H1 (cell line): Measurements from ENCODE around the gene BSN. TPM values are rescaled to one million over a fixed set of nuclear protein-coding genes. Genes with fewer than 3 reads are reported as not detected.

ENCODE experiments used
- CTCF ChIA-PET: fragments of 300-600 bp; sonication (Branson Sonifier 250); formaldehyde crosslinking; loops from one replicate; lab custom pipeline; 2021; ENCODE audit not compliant: partially characterized antibody; lab: Charles Lee
- POLR2A ChIA-PET: fragments of 300-600 bp; sonication (Branson Sonifier 250); formaldehyde crosslinking; loops from one replicate; lab custom pipeline; 2021; ENCODE audit warnings: inconsistent platforms; ENCODE audit not compliant: partially characterized antibody; lab: Charles Lee
- DNase-seq, 2 experiments: peaks; one replicate each; pipeline versions ENCODE4 v3.0.0 to v3.0.0-alpha.2; 2010 to 2022; ENCODE audit warnings: low spot score in 2 of 2, low read depth in 1 of 2, mixed read lengths in 1 of 2
- FAIRE-seq: peaks from 2 replicates; lab custom pipeline; 2011; peaks lifted over from hg19 to GRCh38; lab: Jason Lieb, UNC
- H2AFZ ChIP-seq: 2 replicates; pipeline ENCODE4 v1.8.1; 2012; ENCODE audit warnings: low read length, inconsistent platforms
- H2AK5ac ChIP-seq: 2 replicates; pipeline ENCODE4 v1.6.1; 2013; ENCODE audit warnings: low read depth, low read length
- H2BK120ac ChIP-seq: replicated peaks from 2 replicates; pipeline ENCODE3; 2013; ENCODE audit warnings: low read depth, low read length, inconsistent platforms
- H2BK12ac ChIP-seq: 2 replicates; pipeline ENCODE4 v1.6.1; 2013; ENCODE audit warnings: low read depth, low read length
- H2BK15ac ChIP-seq: 2 replicates; pipeline ENCODE4 v1.6.1; 2013; ENCODE audit warnings: low read length
- H2BK20ac ChIP-seq: 2 replicates; pipeline ENCODE4 v1.6.1; 2013; ENCODE audit warnings: low read length
- H2BK5ac ChIP-seq: 2 replicates; pipeline ENCODE4 v1.6.1; 2013; ENCODE audit warnings: low read depth, low read length
- H3K14ac ChIP-seq: 2 replicates; pipeline ENCODE4 v1.6.1; 2013; ENCODE audit warnings: inconsistent platforms; ENCODE audit not compliant: insufficient read length
- H3K18ac ChIP-seq: 2 replicates; pipeline ENCODE4 v1.6.1; 2013; ENCODE audit warnings: low read length; ENCODE audit errors: extremely low read depth
- H3K23ac ChIP-seq: 2 replicates; pipeline ENCODE4 v1.6.1; 2013; ENCODE audit warnings: inconsistent platforms; ENCODE audit not compliant: insufficient read length
- H3K23me2 ChIP-seq: 2 replicates; pipeline ENCODE4 v1.6.1; 2013; ENCODE audit warnings: low read depth, low read length
- H3K27ac ChIP-seq: 2 replicates; pipeline ENCODE4 v1.6.1; 2011; ENCODE audit warnings: low read depth, low read length, inconsistent platforms
- H3K27me3 ChIP-seq, 4 experiments: replicated peaks in 1 of 4; 1 replicate in 1 of 4; 2 replicates in 3 of 4; pipeline versions ENCODE4 v1.6.1 to v1.8.1; 2011 to 2013; ENCODE audit warnings: low read length in 3 of 4, mild to moderate bottlenecking in 3 of 4, inconsistent platforms in 2 of 4, mixed read lengths in 2 of 4, moderate library complexity in 1 of 4; ENCODE audit not compliant: control insufficient read depth in 3 of 4, insufficient read depth in 3 of 4; ENCODE audit errors: extremely low read depth in 1 of 4
- H3K36me3 ChIP-seq, 4 experiments: 2 replicates each; pipeline versions ENCODE4 v1.6.1 to v1.8.1; 2011 to 2013; ENCODE audit warnings: mild to moderate bottlenecking in 4 of 4, low read length in 3 of 4, moderate library complexity in 2 of 4, control low read depth in 1 of 4, inconsistent platforms in 1 of 4; ENCODE audit not compliant: insufficient read depth in 4 of 4, control insufficient read depth in 2 of 4
- H3K4ac ChIP-seq: replicated peaks from 2 replicates; pipeline ENCODE3; 2013; ENCODE audit warnings: low read length, low read depth, mixed read lengths, inconsistent platforms; ENCODE audit not compliant: insufficient read length
- H3K4me1 ChIP-seq, 4 experiments: replicated peaks in 1 of 4; 1 replicate in 1 of 4; 2 replicates in 3 of 4; pipeline versions ENCODE4 v1.6.1 to v1.8.1; 2011 to 2013; ENCODE audit warnings: low read length in 3 of 4, inconsistent platforms in 2 of 4, mixed read lengths in 1 of 4; ENCODE audit not compliant: insufficient read depth in 4 of 4, control insufficient read depth in 3 of 4
- H3K4me2 ChIP-seq, 2 experiments: 2 replicates each; pipeline versions ENCODE4 v1.6.1 to v1.8.1; 2011 to 2013; ENCODE audit warnings: low read depth in 2 of 2, low read length in 2 of 2, control low read depth in 1 of 2, inconsistent platforms in 1 of 2, mild to moderate bottlenecking in 1 of 2; ENCODE audit not compliant: insufficient read depth in 1 of 2
- H3K4me3 ChIP-seq, 4 experiments: fragments of 200-600, 300-600 bp in 1 of 4; sonication (generic), shearing (Covaris generic), sonication (Bioruptor Twin) in 1 of 4; 2 replicates each; pipeline versions ENCODE4 v1.5.1 to v1.8.1; 2011 to 2016; ENCODE audit warnings: low read length in 4 of 4, low read depth in 3 of 4, control low read depth in 2 of 4, inconsistent platforms in 2 of 4, mild to moderate bottlenecking in 2 of 4, mixed read lengths in 1 of 4, moderate library complexity in 1 of 4; ENCODE audit not compliant: insufficient read depth in 2 of 4; ENCODE audit errors: extremely low read depth in 1 of 4
- H3K56ac ChIP-seq: replicated peaks from 2 replicates; pipeline ENCODE3; 2013; ENCODE audit warnings: low read depth, mild to moderate bottlenecking, mixed read lengths, low read length, inconsistent platforms; ENCODE audit not compliant: insufficient read length
- H3K79me1 ChIP-seq: 2 replicates; pipeline ENCODE4 v1.6.1; 2013; ENCODE audit warnings: low read depth, low read length, control low read depth
- H3K79me2 ChIP-seq, 2 experiments: 2 replicates each; pipeline versions ENCODE4 v1.6.1 to v1.8.1; 2012 to 2013; ENCODE audit warnings: low read length in 2 of 2, mild to moderate bottlenecking in 2 of 2, inconsistent platforms in 1 of 2; ENCODE audit not compliant: insufficient read depth in 2 of 2, control insufficient read depth in 1 of 2
- H3K9ac ChIP-seq, 4 experiments: replicated peaks in 1 of 4; 1 replicate in 1 of 4; 2 replicates in 3 of 4; pipeline versions ENCODE4 v1.6.1 to v1.8.1; 2011 to 2013; ENCODE audit warnings: low read depth in 3 of 4, low read length in 3 of 4, control low read depth in 2 of 4, mild to moderate bottlenecking in 2 of 4, moderate library complexity in 2 of 4, inconsistent platforms in 1 of 4; ENCODE audit errors: extremely low read depth in 1 of 4
- H3K9me3 ChIP-seq, 2 experiments: 2 replicates each; pipeline versions ENCODE4 v1.6.1 to v1.8.1; 2012 to 2013; ENCODE audit warnings: mild to moderate bottlenecking in 2 of 2, moderate library complexity in 2 of 2, control low read depth in 1 of 2, inconsistent platforms in 1 of 2, low read depth in 1 of 2, low read length in 1 of 2, mixed read lengths in 1 of 2; ENCODE audit not compliant: insufficient read depth in 2 of 2
- H4K20me1 ChIP-seq, 2 experiments: replicated peaks in 1 of 2; 2 replicates each; pipeline versions ENCODE3 to v1.8.1; 2011 to 2013; ENCODE audit warnings: inconsistent platforms in 2 of 2, low read length in 2 of 2, mild to moderate bottlenecking in 1 of 2; ENCODE audit not compliant: insufficient read depth in 2 of 2, control insufficient read depth in 1 of 2
- H4K5ac ChIP-seq: 2 replicates; pipeline ENCODE4 v1.6.1; 2013; ENCODE audit warnings: low read length, low read depth, mixed read lengths, inconsistent platforms; ENCODE audit not compliant: insufficient read length
- H4K8ac ChIP-seq: 2 replicates; pipeline ENCODE4 v1.8.0; 2013; ENCODE audit warnings: mild to moderate bottlenecking, moderate library complexity, low read length, inconsistent platforms; ENCODE audit not compliant: insufficient read depth; ENCODE audit errors: extremely low read depth
- H4K91ac ChIP-seq: replicated peaks from 2 replicates; pipeline ENCODE3; 2013; ENCODE audit warnings: low read length, mixed read lengths, inconsistent platforms; ENCODE audit not compliant: insufficient read length
- ASH2L ChIP-seq: fragments of 200-600, 300-600 bp; sonication (generic); IDR thresholded peaks from one replicate; pipeline ENCODE4 v1.7.1; 2017; ENCODE audit warnings: low read length
- CTBP2 ChIP-seq: IDR thresholded peaks from 2 replicates; pipeline ENCODE4 v1.7.0; 2011; ENCODE audit warnings: borderline replicate concordance, mild to moderate bottlenecking, moderate library complexity, mixed read lengths, low read length; ENCODE audit not compliant: insufficient read depth, insufficient read length
- EGR1 ChIP-seq: IDR thresholded peaks from 2 replicates; pipeline ENCODE4 v1.6.1; 2011; ENCODE audit warnings: low read depth, low read length, borderline replicate concordance
- EP300 ChIP-seq, 2 experiments: IDR thresholded peaks; 1 replicate in 1 of 2; 2 replicates in 1 of 2; pipeline ENCODE4 v1.6.1; 2011 to 2012; ENCODE audit warnings: low read depth in 2 of 2, low read length in 2 of 2, mild to moderate bottlenecking in 2 of 2, borderline replicate concordance in 1 of 2, inconsistent platforms in 1 of 2, moderate library complexity in 1 of 2
- KDM4A ChIP-seq: IDR thresholded peaks from one replicate; pipeline ENCODE4 v1.7.1; 2012; ENCODE audit warnings: low read depth, mild to moderate bottlenecking, moderate library complexity, low read length, inconsistent platforms; ENCODE audit not compliant: severe bottlenecking
- NANOG ChIP-seq: IDR thresholded peaks from 2 replicates; pipeline ENCODE4 v1.6.1; 2011; ENCODE audit warnings: low read length, low read depth, mild to moderate bottlenecking, inconsistent platforms; ENCODE audit not compliant: insufficient read depth, poor library complexity, severe bottlenecking
- SIN3A ChIP-seq, 2 experiments: IDR thresholded peaks in 1 of 2; conservative IDR thresholded peaks in 1 of 2; 2 replicates each; pipeline ENCODE4 v1.6.1; 2011 to 2012; ENCODE audit warnings: low read length in 2 of 2, improper control_type of control experiment in 1 of 2, low read depth in 1 of 2, mild to moderate bottlenecking in 1 of 2
- TAF7 ChIP-seq: optimal IDR thresholded peaks from 2 replicates; pipeline ENCODE3; 2011; ENCODE audit warnings: low read depth, mild to moderate bottlenecking, inconsistent platforms, low read length, moderate library complexity, borderline replicate concordance
- WGBS, 2 experiments: shearing (Covaris generic) in 1 of 2; methylation state at CpG; one replicate each; pipeline versions ENCODE4 v1.1.6 to v1.1.7; 2013 to 2015; ENCODE audit warnings: low lambda C conversion rate in 2 of 2, mixed read lengths in 2 of 2, inconsistent platforms in 1 of 2, low coverage in 1 of 2, missing lambda C conversion rate in 1 of 2; ENCODE audit not compliant: insufficient replicate concordance in 2 of 2, insufficient coverage in 1 of 2, insufficient read length in 1 of 2; ENCODE audit errors: extremely low coverage in 1 of 2, missing lambda C conversion rate in 1 of 2; 5-methylcytosine and 5-hydroxymethylcytosine counted together
- polyA plus RNA-seq, 7 experiments: library from polyadenylated mRNA; depleted of rRNA in 3 of 7; stranded (reverse) in 5 of 7; unstranded in 2 of 7; fragments of >200 nt in 5 of 7; fragments of 200-250 nt in 2 of 7; gene quantifications; 1 replicate in 5 of 7; 2 replicates in 1 of 7; 4 replicates in 1 of 7; pipeline versions ENCODE4 v1.2.1 to v1.2.3, GENCODE V29; 2011 to 2013; ENCODE audit warnings: missing spikeins in 2 of 7, mixed read lengths in 2 of 7
- total RNA-seq: library from RNA; stranded (reverse); fragmentation: NEBNext Ultra II Directional; extraction: Animal tissue kit (Norgen Biotek cat#: 25700); gene quantifications from 2 replicates; pipeline ENCODE4 v1.2.1, GENCODE V29; 2021
- TF ChIP-seq, protein P1 (sequence below): IDR thresholded peaks from 2 replicates; pipeline ENCODE4 v1.6.1; 2011; ENCODE audit warnings: low read length, improper control_type of control experiment
- TF ChIP-seq, protein P2 (sequence below): IDR thresholded peaks from 2 replicates; pipeline ENCODE4 v1.6.1; 2012; ENCODE audit warnings: inconsistent platforms

Gene BSN
- total and polyA plus RNA-seq, 2 of the 8 experiments (the other 6 are each of a cell fraction or from before 2014, with no cell fraction given), result 0.60 to 3.0 TPM

DNA sequence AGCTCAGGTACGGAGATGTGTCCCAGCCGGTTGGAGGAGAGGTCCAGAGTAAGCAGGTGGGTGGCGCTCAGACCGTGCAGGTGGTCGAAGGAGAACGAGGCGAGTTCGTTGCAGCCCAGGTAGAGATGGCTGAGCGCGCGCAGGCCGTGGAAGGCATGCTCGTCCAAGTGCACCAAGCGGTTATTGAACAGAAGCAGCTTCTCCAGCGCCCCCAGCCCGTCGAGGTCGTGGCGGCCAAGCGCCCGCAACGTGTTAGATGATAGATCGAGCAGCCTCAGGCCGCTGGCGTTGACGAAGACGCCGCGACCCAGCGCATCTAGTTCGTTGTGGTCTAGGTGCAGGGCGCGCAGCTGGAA lies 164.6 kb downstream of the BSN start:
- 19% methylated on average over 33 of the region's 33 CpGs; no CpG with 5 or more reads in 1 of the 2 experiments for WGBS, 2 experiments
- H3K79me1 ChIP-seq, result peaks cover 5% of the 10 kb centered on the region; the same call in 1 of the 2 replicates
- no peak overlapping the region for H2AFZ ChIP-seq
- peaks cover 0 to 22% (median 11%) of the 10 kb centered on the region in 4 experiments; a peak in 6 of 7 replicates for H3K4me1 ChIP-seq
- H3K36me3 ChIP-seq, result peaks cover 6 to 13% (median 8%) of the 10 kb centered on the region in 4 experiments; a peak in 4 of 8 replicates
- H2BK20ac ChIP-seq, result no peak overlapping the region; the same call in 1 of the 2 replicates
- H4K20me1 ChIP-seq, result peaks cover 7 to 26% of the 10 kb centered on the region in 2 experiments
- peak overlapping the region; percentile 51 for H4K5ac ChIP-seq
- H3K9ac ChIP-seq, result peak overlapping the region in 3 of 4 experiments; percentile 5 to 62 (median 61); a peak in 5 of 7 replicates
- H3K27me3 ChIP-seq, result no peaks in the 10 kb centered on the region
- H4K8ac ChIP-seq, result peak overlapping the region; percentile 90; the same call in 1 of the 2 replicates
- no peak overlapping the region for H2BK15ac ChIP-seq
- H3K4ac ChIP-seq, result peak overlapping the region; percentile 32
- H3K4me2 ChIP-seq, result peak overlapping the region; percentile 63 to 97
- H3K23me2 ChIP-seq, result peaks cover 16% of the 10 kb centered on the region; the same call in 1 of the 2 replicates
- peaks cover 0 to 8% of the 10 kb centered on the region in 2 experiments; a peak in 1 of 4 replicates for H3K79me2 ChIP-seq
- no peak overlapping the region for H2AK5ac ChIP-seq
- H2BK5ac ChIP-seq, result peak overlapping the region; percentile 84; the same call in 1 of the 2 replicates
- peak overlapping the region; percentile 90 for H4K91ac ChIP-seq
- H3K4me3 ChIP-seq, result peak overlapping the region; percentile 45 to 62 (median 56)
- POLR2A ChIA-PET, result interaction anchor here (0.7 to 7.3 kb wide), 24 partner anchors 7 to 250 kb away, joined by 3 to 57 read pairs (median 5); partner anchors contain the start of genes IP6K1, MST1 and RNF123
- CTCF ChIA-PET, result interaction anchor here (0.6 to 7.8 kb wide), 13 partner anchors 11 to 189 kb away, joined by 3 to 127 read pairs (median 4); partner anchors contain the start of genes IP6K1 and MST1R
- FAIRE-seq, result no peak
- peak overlapping the region; percentile 51; the same call in 1 of the 2 replicates for H3K18ac ChIP-seq
- peak overlapping the region; percentile 60 for H3K56ac ChIP-seq
- no peak overlapping the region for H3K23ac ChIP-seq
- H2BK12ac ChIP-seq, result peak overlapping the region; percentile 21; the same call in 1 of the 2 replicates
- peak; percentile 23 to 75 for DNase-seq
- H3K27ac ChIP-seq, result no peak overlapping the region
- no peak overlapping the region for H2BK120ac ChIP-seq
- H3K14ac ChIP-seq, result no peak overlapping the region
- no peaks in the 10 kb centered on the region for H3K9me3 ChIP-seq
- TF ChIP-seq EP300 (IDR thresholded peaks at IDR 0.05; ENCODE audit: borderline replicate concordance in 1 of 2, low read depth in 2 of 2, low read length in 2 of 2) (no peak), EGR1 (no peak), ASH2L (no peak), KDM4A (peak; percentile 46), CTBP2 (no peak), SIN3A (conservative IDR thresholded peaks at IDR 0.05 in 1 of 2, IDR thresholded peaks at IDR 0.05 in 1 of 2; ENCODE audit: low read depth in 1 of 2, low read length in 2 of 2) (no peak), NANOG (no peak), TAF7 (peak; percentile 6)
- TF ChIP-seq, protein P1, sequence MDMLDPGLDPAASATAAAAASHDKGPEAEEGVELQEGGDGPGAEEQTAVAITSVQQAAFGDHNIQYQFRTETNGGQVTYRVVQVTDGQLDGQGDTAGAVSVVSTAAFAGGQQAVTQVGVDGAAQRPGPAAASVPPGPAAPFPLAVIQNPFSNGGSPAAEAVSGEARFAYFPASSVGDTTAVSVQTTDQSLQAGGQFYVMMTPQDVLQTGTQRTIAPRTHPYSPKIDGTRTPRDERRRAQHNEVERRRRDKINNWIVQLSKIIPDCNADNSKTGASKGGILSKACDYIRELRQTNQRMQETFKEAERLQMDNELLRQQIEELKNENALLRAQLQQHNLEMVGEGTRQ, result no peak
- TF ChIP-seq, protein P2, sequence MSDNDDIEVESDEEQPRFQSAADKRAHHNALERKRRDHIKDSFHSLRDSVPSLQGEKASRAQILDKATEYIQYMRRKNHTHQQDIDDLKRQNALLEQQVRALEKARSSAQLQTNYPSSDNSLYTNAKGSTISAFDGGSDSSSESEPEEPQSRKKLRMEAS, result peak; percentile 73
